H1 (cell line): ENCODE measurements around the gene VIM. TPM values are rescaled to one million over a fixed set of nuclear protein-coding genes. Genes with fewer than 3 reads are reported as not detected.
A peak's percentile ranks its signal among the peaks of the same experiment; 100 is the strongest.

Experiments
- ASH2L ChIP-seq: fragments of 200-600, 300-600 bp; sonication (generic); IDR thresholded peaks from one replicate; pipeline ENCODE4 v1.7.1; 2017; ENCODE audit warnings: low read length
- BCL11A ChIP-seq, 2 experiments: IDR thresholded peaks; one replicate each; pipeline ENCODE4 v1.6.1; 2011; ENCODE audit warnings: low read depth in 2 of 2, low read length in 2 of 2, mild to moderate bottlenecking in 2 of 2
- CREB1 ChIP-seq: IDR thresholded peaks from 2 replicates; pipeline ENCODE4 v1.6.1; 2012; ENCODE audit warnings: inconsistent platforms
- EZH2 ChIP-seq: fragments of 200-600 bp; sonication (generic); IDR thresholded peaks from 2 replicates; pipeline ENCODE4 v1.7.1; 2012; ENCODE audit warnings: low read depth, mild to moderate bottlenecking, moderate library complexity, low read length, inconsistent platforms; ENCODE audit not compliant: severe bottlenecking
- FOSL1 ChIP-seq: IDR thresholded peaks from 2 replicates; pipeline ENCODE4 v1.6.1; 2011; ENCODE audit warnings: mild to moderate bottlenecking, low read depth, low read length, moderate library complexity; ENCODE audit not compliant: insufficient read depth
- JUND ChIP-seq: IDR thresholded peaks from 2 replicates; pipeline ENCODE4 v1.6.1; 2011; ENCODE audit warnings: mild to moderate bottlenecking, improper control_type of control experiment, low read length
- RXRA ChIP-seq: IDR thresholded peaks from 2 replicates; pipeline ENCODE4 v1.6.1; 2011; ENCODE audit warnings: low read depth, mild to moderate bottlenecking, low read length, moderate library complexity; ENCODE audit not compliant: insufficient read depth
- polyA plus RNA-seq, 7 experiments: library from polyadenylated mRNA; depleted of rRNA in 3 of 7; stranded (reverse) in 5 of 7; unstranded in 2 of 7; fragments of >200 nt in 5 of 7; fragments of 200-250 nt in 2 of 7; gene quantifications; 1 replicate in 5 of 7; 2 replicates in 1 of 7; 4 replicates in 1 of 7; pipeline versions ENCODE4 v1.2.1 to v1.2.3, GENCODE V29; 2011 to 2013; ENCODE audit warnings: missing spikeins in 2 of 7, mixed read lengths in 2 of 7
- total RNA-seq: library from RNA; stranded (reverse); fragmentation: NEBNext Ultra II Directional; extraction: Animal tissue kit (Norgen Biotek cat#: 25700); gene quantifications from 2 replicates; pipeline ENCODE4 v1.2.1, GENCODE V29; 2021

The VIM gene
- total and polyA plus RNA-seq, 2 of the 8 experiments (the other 6 are each of a cell fraction or from before 2014, with no cell fraction given) = 347 to 372 TPM

- TF ChIP-seq RXRA (no peak), BCL11A (IDR thresholded peaks at IDR 0.05; ENCODE audit: low read depth in 2 of 2, low read length in 2 of 2) (no peak), CREB1 (peak; percentile 18; the same call in 1 of the 2 replicates), JUND (no peak), EZH2 (no peak), ASH2L (peak; percentile 100), FOSL1 (no peak)
Observed at GRCh38 chr10:17200912-17201793, 26.9 kb upstream of the VIM start, which contains the start of gene TRDMT1 (continued).
